Measurements from ENCODE around the gene CATSPERE.
"Not testable (repeated sequence)": the region's sequence is repeated elsewhere in the genome, so short reads cannot be mapped to it uniquely, and the experiment has no call there.

Gene CATSPERE

GRCh38 chr1:244659694-244660093 is 198.6 kb downstream of the CATSPERE start:
- in situ Hi-C loops (cut with MboI; ENCODE audit: low sequenced_read_pairs): no loop called here

GRCh38 chr1:244660595-244660994 is 199.5 kb downstream of the CATSPERE start:
- in situ Hi-C loops (cut with MboI; ENCODE audit: low sequenced_read_pairs): no loop called here

- in situ Hi-C loops (cut with MboI; ENCODE audit: low sequenced_read_pairs): not testable (repeated sequence)
These were observed 200.7 kb downstream of the CATSPERE start for GRCh38 chr1:244661569-244662312.

GRCh38 chr1:244662599-244662998 is 201.5 kb downstream of the CATSPERE start:
- in situ Hi-C loops (cut with MboI; ENCODE audit: low sequenced_read_pairs): no loop called here

GRCh38 chr1:244664353-244664752 is 203.3 kb downstream of the CATSPERE start:
- in situ Hi-C loops (cut with MboI; ENCODE audit: low sequenced_read_pairs): no loop called here

- in situ Hi-C loops (cut with MboI; ENCODE audit: low sequenced_read_pairs): no loop called here
These were observed 204.7 kb downstream of the CATSPERE start for GRCh38 chr1:244665771-244666217.

GRCh38 chr1:244666672-244667418 is 205.8 kb downstream of the CATSPERE start:
- in situ Hi-C loops (cut with MboI; ENCODE audit: low sequenced_read_pairs): not testable (repeated sequence)

- in situ Hi-C loops (cut with MboI; ENCODE audit: low sequenced_read_pairs): no loop called here
These were observed 206.7 kb downstream of the CATSPERE start for GRCh38 chr1:244667797-244668196.

- in situ Hi-C loops (cut with MboI; ENCODE audit: low sequenced_read_pairs): no loop called here
These were observed 212.0 kb downstream of the CATSPERE start for GRCh38 chr1:244672946-244673682.

- in situ Hi-C loops (cut with MboI; ENCODE audit: low sequenced_read_pairs): no loop called here
These were observed 213.4 kb downstream of the CATSPERE start for GRCh38 chr1:244674446-244674845.

GRCh38 chr1:244675167-244675566 is 214.1 kb downstream of the CATSPERE start:
- in situ Hi-C loops (cut with MboI; ENCODE audit: low sequenced_read_pairs): no loop called here

GRCh38 chr1:244678697-244679096 is 217.6 kb downstream of the CATSPERE start:
- in situ Hi-C loops (cut with MboI; ENCODE audit: low sequenced_read_pairs): no loop called here

GRCh38 chr1:244680667-244681066 is 219.6 kb downstream of the CATSPERE start:
- in situ Hi-C loops (cut with MboI; ENCODE audit: low sequenced_read_pairs): no loop called here

GRCh38 chr1:244682087-244682486 is 221.0 kb downstream of the CATSPERE start:
- in situ Hi-C loops (cut with MboI; ENCODE audit: low sequenced_read_pairs): not testable (repeated sequence)
